HepG2 (cell line): Measurements from ENCODE around the gene HOXD8. TPM values are rescaled to one million over a fixed set of nuclear protein-coding genes. Genes with fewer than 3 reads are reported as not detected.
A peak's percentile ranks its signal among the peaks of the same experiment; 100 is the strongest.

Experiments used
- ATAC-seq: fragments of 200-7000 bp; cut with Tn5 transposase; 3 replicates; pipeline ENCODE4 v1.9.1; 2020; ENCODE audit warnings: mild to moderate bottlenecking, moderate library complexity
- BruUV-seq: library from RNA; stranded (reverse); fragments of 400-500 nt; replicated peaks from 2 replicates; lab custom pipeline; 2021; lab: Mats Ljungman, UMichigan
- CTCF ChIA-PET: fragments of 300-600 bp; formaldehyde crosslinking; extraction: SDS; loops from one replicate; lab custom pipeline; 2021; ENCODE audit warnings: low total read pairs, inconsistent platforms, low intra/inter-chr PET ratio; lab: Yijun Ruan, JAX
- POLR2A ChIA-PET: fragments of 350-600 bp; sonication (Branson Sonifier 250); formaldehyde crosslinking; loops from one replicate; lab custom pipeline; 2020; ENCODE audit warnings: antibody characterized with exemption, inconsistent platforms; lab: Yijun Ruan, JAX
- DNase-seq: peaks from one replicate; pipeline ENCODE4 v3.0.0-alpha.2; 2015; ENCODE audit warnings: low spot score
- FAIRE-seq: peaks from 3 replicates; lab custom pipeline; 2011; peaks lifted over from hg19 to GRCh38; lab: Jason Lieb, UNC
- H2AFZ ChIP-seq: one replicate; pipeline ENCODE4 v1.6.1; 2011; ENCODE audit warnings: low read length, inconsistent platforms
- H3K27ac ChIP-seq: fragments of 300-600 bp; 3 replicates; pipeline ENCODE4 v1.8.0; 2011; ENCODE audit warnings: mixed run types, mild to moderate bottlenecking, mixed read lengths, low read length, inconsistent platforms; ENCODE audit not compliant: insufficient read depth; ENCODE audit errors: extremely low read length
- H3K27me3 ChIP-seq, 2 experiments: fragments of 200-600 bp in 1 of 2; 2 replicates in 1 of 2; 3 replicates in 1 of 2; pipeline versions ENCODE4 v1.6.0 to v1.8.0; 2011; ENCODE audit warnings: low read length in 2 of 2, mild to moderate bottlenecking in 2 of 2, moderate library complexity in 2 of 2, inconsistent platforms in 1 of 2; ENCODE audit not compliant: insufficient read depth in 2 of 2, control insufficient read depth in 1 of 2
- H3K36me3 ChIP-seq, 2 experiments: fragments of 200-600 bp in 1 of 2; replicated peaks in 1 of 2; 2 replicates in 1 of 2; 3 replicates in 1 of 2; pipeline versions ENCODE4 v1.5.1 to v1.8.0; 2011; ENCODE audit warnings: low read length in 2 of 2, inconsistent platforms in 1 of 2; ENCODE audit not compliant: insufficient read depth in 2 of 2, control insufficient read depth in 1 of 2
- H3K4me1 ChIP-seq: 2 replicates; pipeline ENCODE4 v1.5.1; 2012; ENCODE audit warnings: low read length, inconsistent platforms; ENCODE audit not compliant: insufficient read depth
- H3K4me2 ChIP-seq: 2 replicates; pipeline ENCODE4 v1.6.0; 2011; ENCODE audit warnings: low read depth, low read length, inconsistent platforms
- H3K4me3 ChIP-seq, 3 experiments: fragments of 200-600 bp in 1 of 3; sonication (generic), shearing (Covaris generic) in 1 of 3; replicated peaks in 1 of 3; 2 replicates each; pipeline ENCODE4 v1.5.1; 2011 to 2016; ENCODE audit warnings: low read length in 3 of 3, inconsistent platforms in 2 of 3, low read depth in 2 of 3, mild to moderate bottlenecking in 2 of 3, control low read depth in 1 of 3, mixed read lengths in 1 of 3; ENCODE audit not compliant: insufficient read depth in 1 of 3
- H3K79me2 ChIP-seq: one replicate; pipeline ENCODE4 v1.6.1; 2011; ENCODE audit warnings: low read length, inconsistent platforms; ENCODE audit not compliant: insufficient read depth
- H3K9ac ChIP-seq: 2 replicates; pipeline ENCODE4 v1.6.0; 2011; ENCODE audit warnings: mild to moderate bottlenecking, low read depth, low read length, inconsistent platforms; ENCODE audit not compliant: insufficient read depth
- H3K9me3 ChIP-seq: 2 replicates; pipeline ENCODE4 v1.5.1; 2012; ENCODE audit warnings: mild to moderate bottlenecking, low read length
- H4K20me1 ChIP-seq: 2 replicates; pipeline ENCODE4 v1.6.0; 2011; ENCODE audit warnings: inconsistent platforms, mild to moderate bottlenecking, low read length, moderate library complexity; ENCODE audit not compliant: insufficient read depth
- HNRNPLL ChIP-seq: fragments of 200-400 bp; formaldehyde crosslinking; IDR thresholded peaks from 2 replicates; pipeline ENCODE4 v1.6.1; 2017; ENCODE audit warnings: mild to moderate bottlenecking, low read depth, low read length; ENCODE audit not compliant: poor library complexity, severe bottlenecking
- POGK ChIP-seq: sonication (generic); formaldehyde crosslinking; conservative IDR thresholded peaks from 2 replicates; pipeline ENCODE4 v1.8.0; 2022; ENCODE audit warnings: mild to moderate bottlenecking, moderate library complexity, missing genetic modification reagents
- YEATS4 ChIP-seq: sonication (generic); formaldehyde crosslinking; IDR thresholded peaks from 2 replicates; pipeline ENCODE4 v1.4.0; 2020; ENCODE audit warnings: missing genetic modification reagents, borderline replicate concordance
- ZNF274 ChIP-seq: sonication (generic); formaldehyde crosslinking; IDR thresholded peaks from 2 replicates; pipeline ENCODE4 v1.5.1; 2020; ENCODE audit warnings: mild to moderate bottlenecking, missing genetic modification reagents
- ZNF350 ChIP-seq: sonication (generic); formaldehyde crosslinking; IDR thresholded peaks from 2 replicates; pipeline ENCODE4 v1.4.0; 2020; ENCODE audit warnings: mild to moderate bottlenecking, low read depth, missing genetic modification reagents, borderline replicate concordance
- ZNF558 ChIP-seq: sonication (generic); formaldehyde crosslinking; IDR thresholded peaks from 2 replicates; pipeline ENCODE4 v1.9.0; 2022; ENCODE audit warnings: mild to moderate bottlenecking, missing genetic modification reagents, borderline replicate concordance
- ZNF777 ChIP-seq: sonication (generic); formaldehyde crosslinking; IDR thresholded peaks from 2 replicates; pipeline ENCODE4 v1.4.0; 2020; ENCODE audit warnings: missing genetic modification reagents
- WGBS: methylation state at CpG from one replicate; pipeline ENCODE4 v1.1.6; 2017; ENCODE audit warnings: low lambda C conversion rate; 5-methylcytosine and 5-hydroxymethylcytosine counted together
- in situ Hi-C: cut with HindIII; loops from 2 replicates; pipeline ENCODE4 v1.10.0; 2017; ENCODE audit warnings: low pct_unique_long_range_greater_than_20kb; ENCODE audit not compliant: extremely low pct_ligation_motif_present
- intact Hi-C: fragments of 100-400 bp; cut with micrococcal nuclease; formaldehyde crosslinking; loops from one replicate; pipeline ENCODE4 v1.10.0; 2022; ENCODE audit not compliant: unreplicated experiment
- polyA plus RNA-seq, 8 experiments: library from polyadenylated mRNA; depleted of rRNA in 3 of 8; stranded (reverse) in 7 of 8; unstranded in 1 of 8; fragments of >200 nt; fragmentation: Illumina TruSeq in 4 of 8; extraction: Trizol in 4 of 8; gene quantifications; 2 replicates each; pipeline versions ENCODE4 v1.2.1 to v1.2.3, GENCODE V29; 2011 to 2016; ENCODE audit warnings: low read depth in 4 of 8, missing spikeins in 1 of 8, mixed read lengths in 1 of 8; ENCODE audit not compliant: insufficient read depth in 1 of 8
- total RNA-seq, 5 experiments: library from RNA; depleted of rRNA; stranded (reverse); fragments of >200 nt; fragmentation: Illumina TruSeq; extraction: Trizol; gene quantifications; 2 replicates each; pipeline ENCODE4 v1.2.3, GENCODE V29; 2016; ENCODE audit warnings: low read depth in 1 of 5
- TF ChIP-seq, protein P1 (sequence below): sonication (generic); IDR thresholded peaks from 2 replicates; pipeline ENCODE4 v1.6.1; 2016; ENCODE audit warnings: low read depth, borderline replicate concordance

HOXD8 gene
- total and polyA plus RNA-seq, 2 of the 13 experiments (the other 11 are each of a cell fraction or from before 2014, with no cell fraction given) = not detected

DNA sequence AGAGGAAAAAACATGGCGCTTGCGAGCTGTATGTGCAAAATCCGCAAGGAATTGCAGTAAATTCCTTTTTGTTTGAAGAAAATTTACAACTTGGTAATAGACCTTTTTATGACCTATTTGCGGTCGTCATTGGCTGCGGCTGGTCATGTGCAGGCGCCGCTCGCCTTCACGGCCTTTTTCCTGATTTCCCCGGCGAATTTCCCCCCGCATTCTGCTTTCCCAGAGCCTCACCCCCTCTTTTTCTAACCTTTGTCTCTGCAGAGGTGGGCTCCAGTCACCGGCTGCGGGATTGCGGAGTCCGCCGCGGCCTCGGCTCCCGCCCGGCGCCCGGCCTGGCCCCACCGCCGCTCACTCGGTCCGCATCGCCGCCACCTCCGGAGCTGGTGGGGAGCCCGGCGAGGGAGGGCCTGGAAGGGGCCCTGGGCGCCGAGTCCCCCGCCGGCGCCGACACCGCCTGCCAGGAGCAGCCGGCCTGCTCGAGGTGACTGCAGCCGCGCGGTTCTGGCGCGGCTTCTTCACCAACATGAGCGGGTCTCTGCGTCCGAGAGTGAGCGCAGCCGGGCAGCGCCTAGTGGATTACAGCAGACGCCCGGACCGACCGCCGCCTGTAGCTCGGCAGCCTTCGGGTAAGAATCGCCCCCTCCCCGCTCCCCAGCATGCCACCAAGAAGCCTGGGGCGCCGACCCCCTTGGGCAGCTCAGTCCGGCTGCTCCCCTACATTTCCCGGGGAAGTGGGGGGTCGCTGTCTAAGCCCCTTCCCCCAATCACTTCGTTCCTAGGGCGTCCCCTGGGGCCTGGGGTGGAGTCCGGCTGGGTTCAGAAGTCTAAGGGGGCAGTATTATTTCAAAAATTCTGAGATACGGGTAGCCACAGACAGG, 7.1 kb downstream of the HOXD8 start:
- FAIRE-seq (no peak), DNase-seq (no peak), ATAC-seq (peak; percentile 19)
- Histone ChIP-seq H3K27me3 (peaks cover 9 to 89% of the 10 kb centered on the region in 2 experiments; a peak in 4 of 5 replicates), H3K4me2 (0 out of 2 replicates have a peak overlapping the region, but pooled peaks have one; percentile 4), H4K20me1 (no peaks in the 10 kb centered on the region), H3K9ac (no peak overlapping the region), H3K36me3 (no peaks in the 10 kb centered on the region), H3K9me3 (no peaks in the 10 kb centered on the region), H2AFZ (no peak overlapping the region), H3K4me1 (peaks cover 11% of the 10 kb centered on the region), H3K27ac (no peak overlapping the region), H3K4me3 (no peak overlapping the region; a peak in 1 of 6 replicates), H3K79me2 (no peaks in the 10 kb centered on the region)
- intact Hi-C loops = no loop called here
- POLR2A ChIA-PET = no interaction called here
- in situ Hi-C loops = no loop called here
- CTCF ChIA-PET = no interaction called here
- BruUV-seq = no TSS peak
- WGBS = 34% methylated on average over 37 of the region's 71 CpGs
- TF ChIP-seq ZNF558 (no peak), ZNF350 (CRISPR knock-in tag) (no peak), HNRNPLL (peak; percentile 39), POGK (CRISPR knock-in tag) (no peak), ZNF274 (CRISPR knock-in tag) (no peak), ZNF777 (CRISPR knock-in tag) (0 out of 2 replicates have a peak, but pooled peaks have one; percentile 25), YEATS4 (no peak)
- TF ChIP-seq, protein P1, sequence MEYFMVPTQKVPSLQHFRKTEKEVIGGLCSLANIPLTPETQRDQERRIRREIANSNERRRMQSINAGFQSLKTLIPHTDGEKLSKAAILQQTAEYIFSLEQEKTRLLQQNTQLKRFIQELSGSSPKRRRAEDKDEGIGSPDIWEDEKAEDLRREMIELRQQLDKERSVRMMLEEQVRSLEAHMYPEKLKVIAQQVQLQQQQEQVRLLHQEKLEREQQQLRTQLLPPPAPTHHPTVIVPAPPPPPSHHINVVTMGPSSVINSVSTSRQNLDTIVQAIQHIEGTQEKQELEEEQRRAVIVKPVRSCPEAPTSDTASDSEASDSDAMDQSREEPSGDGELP = no peak
